CD4-positive, alpha-beta T cell treated with Interferon gamma for 1 hour (primary cell): Measurements from ENCODE around the gene EFNA5.
"Not testable (repeated sequence)": the region's sequence is repeated elsewhere in the genome, so short reads cannot be mapped to it uniquely, and the experiment has no call there.

ENCODE experiments used
- DNase-seq: peaks from one replicate; pipeline ENCODE4 v3.0.0-alpha.2; 2020

The EFNA5 gene

GRCh38 chr5:107514305-107514704 lies 156.4 kb downstream of the EFNA5 start:
- no peak for DNase-seq

GRCh38 chr5:107513337-107514085 lies 157.2 kb downstream of the EFNA5 start:
- DNase-seq = no peak

- no peak for DNase-seq
Observed at GRCh38 chr5:107512029-107512428, 158.7 kb downstream of the EFNA5 start.

DNA sequence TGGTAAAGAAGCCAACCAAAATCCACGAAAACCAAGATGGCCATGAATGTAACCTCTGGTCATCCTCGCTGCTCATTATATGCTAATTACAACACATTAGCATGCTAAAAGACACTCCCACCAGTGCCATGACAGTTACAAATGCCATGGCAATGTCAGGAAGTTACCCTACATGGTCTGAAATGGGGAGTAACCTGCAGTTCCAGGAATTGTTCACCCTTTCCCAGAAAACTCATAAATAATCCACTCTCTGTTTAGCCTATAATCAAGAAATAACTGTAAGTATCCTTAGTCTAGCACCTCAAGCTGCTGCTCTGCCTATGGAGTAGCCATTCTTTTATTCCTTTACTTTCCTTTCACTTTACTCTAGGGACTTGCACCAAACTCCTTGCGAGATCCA lies 160.6 kb downstream of the EFNA5 start:
- no peak for DNase-seq

GRCh38 chr5:107508097-107508496 lies 162.6 kb downstream of the EFNA5 start:
- no peak for DNase-seq

- DNase-seq = no peak
Observed at GRCh38 chr5:107505763-107506534, 164.8 kb downstream of the EFNA5 start.

GRCh38 chr5:107504424-107504823 lies 166.3 kb downstream of the EFNA5 start:
- no peak for DNase-seq

- DNase-seq = no peak
Observed at GRCh38 chr5:107502676-107503060, 168.1 kb downstream of the EFNA5 start.

DNA sequence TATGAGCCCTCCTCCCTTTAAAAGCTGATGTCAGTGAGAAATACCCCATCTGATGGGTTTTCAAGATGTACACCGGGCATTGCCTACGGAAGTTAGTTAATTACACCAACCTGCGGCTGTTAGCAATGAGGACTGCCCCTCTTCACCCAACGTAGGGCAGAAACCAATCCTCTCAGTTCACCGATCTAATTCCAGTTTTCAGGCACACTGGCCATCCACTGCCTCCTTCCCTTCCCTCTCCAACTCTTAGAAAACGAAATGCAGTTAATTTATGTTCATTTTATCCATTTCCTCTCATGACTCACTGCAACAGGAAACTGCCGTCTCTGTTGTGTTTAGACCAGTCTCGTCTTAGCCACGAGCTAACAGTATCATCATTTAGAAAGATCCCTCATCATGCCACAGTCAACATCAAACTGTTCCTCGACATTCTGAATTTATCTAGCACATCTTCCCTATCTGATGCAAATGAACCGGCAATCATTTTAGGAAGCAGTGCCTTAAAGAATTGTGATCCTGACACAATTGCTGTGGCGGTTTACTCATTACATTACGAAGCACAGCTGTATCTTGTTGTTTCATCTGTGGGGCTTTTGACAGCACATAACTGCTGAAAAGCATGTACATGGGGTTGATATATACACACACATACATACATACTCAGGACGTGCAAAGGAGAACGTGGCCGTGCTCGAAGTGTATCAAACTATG lies 168.6 kb downstream of the EFNA5 start:
- no peak for DNase-seq

DNA sequence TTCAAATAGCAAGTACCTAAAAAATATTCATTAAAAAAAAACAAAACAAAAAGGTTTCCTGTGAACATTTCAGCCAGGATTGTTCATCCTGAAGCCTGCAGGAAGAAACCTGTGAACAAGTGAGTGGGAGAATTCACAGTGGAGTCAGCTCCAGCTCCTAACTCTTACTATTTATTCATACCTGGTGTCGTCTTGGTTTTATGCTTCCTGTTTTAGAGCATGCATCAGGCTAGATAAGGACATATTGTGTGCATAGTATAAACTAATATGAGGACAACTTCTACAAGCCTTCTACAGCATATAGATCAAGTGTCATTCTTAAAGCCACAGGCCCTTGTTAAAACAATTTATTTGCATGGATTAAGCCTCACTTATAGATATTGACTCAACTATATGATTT lies 169.9 kb downstream of the EFNA5 start:
- no peak for DNase-seq

DNA sequence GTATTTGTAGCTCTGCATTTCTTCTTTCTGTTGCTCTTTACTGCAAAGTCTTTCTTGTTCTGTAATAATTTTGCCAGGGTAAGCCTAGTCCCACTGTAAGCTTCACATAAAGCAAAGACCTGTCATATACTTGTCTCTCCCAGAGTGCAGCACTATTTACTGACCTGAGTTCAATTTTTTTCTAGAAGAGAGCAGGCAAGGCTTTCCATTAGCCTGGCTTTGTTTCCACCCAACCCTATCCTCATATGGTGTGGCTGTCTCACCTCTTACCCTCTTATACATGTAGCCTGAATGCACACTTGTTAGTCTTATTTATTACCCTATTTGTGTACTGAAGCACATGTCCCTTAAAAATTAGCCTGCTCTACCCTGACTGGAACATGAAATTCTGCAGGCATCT lies 170.4 kb downstream of the EFNA5 start:
- DNase-seq = no peak

- DNase-seq = no peak
Observed at GRCh38 chr5:107499776-107500175, 171.0 kb downstream of the EFNA5 start.

DNA sequence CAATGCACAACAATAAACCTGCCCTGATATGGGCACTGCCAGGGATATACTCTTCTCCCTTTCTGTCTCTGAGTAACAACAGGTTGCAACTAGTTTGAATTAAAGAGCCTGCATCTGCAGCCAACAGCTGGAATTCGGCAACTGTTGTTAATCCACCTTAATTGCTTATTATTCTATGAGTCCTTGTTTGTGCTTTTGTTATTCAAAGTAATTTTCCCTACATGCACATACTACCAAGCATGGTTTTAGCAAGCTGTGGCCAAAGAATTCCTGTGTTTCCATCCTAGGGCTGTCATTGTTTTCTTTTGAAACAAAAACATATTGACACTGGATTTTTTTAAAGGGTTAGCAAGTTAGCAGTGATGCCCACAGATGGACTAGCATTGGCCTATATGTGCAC lies 171.5 kb downstream of the EFNA5 start:
- no peak for DNase-seq

GRCh38 chr5:107496466-107496865 lies 174.3 kb downstream of the EFNA5 start:
- no peak for DNase-seq

DNA sequence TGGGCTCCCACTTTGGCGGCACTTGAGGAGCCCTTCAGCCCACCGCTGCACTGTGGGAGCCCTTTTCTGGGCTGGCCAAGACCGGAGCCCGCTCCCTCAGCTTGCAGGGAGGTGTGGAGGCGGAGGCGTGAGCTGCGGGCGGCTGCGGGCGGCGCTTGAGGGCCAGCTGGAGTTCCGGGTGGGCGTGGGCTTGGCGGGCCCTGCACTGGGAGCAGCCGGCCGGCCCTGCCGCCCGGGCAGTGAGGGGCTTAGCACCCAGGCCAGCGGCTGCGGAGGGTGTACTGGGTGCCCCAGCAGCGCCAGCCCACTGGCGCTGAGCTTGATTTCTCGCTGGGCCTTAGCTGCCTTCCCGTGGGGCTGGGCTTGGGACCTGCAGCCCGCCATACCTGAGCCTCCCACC lies 176.6 kb downstream of the EFNA5 start:
- DNase-seq = not testable (repeated sequence)

GRCh38 chr5:107487056-107487542 lies 183.6 kb downstream of the EFNA5 start:
- no peak for DNase-seq

DNA sequence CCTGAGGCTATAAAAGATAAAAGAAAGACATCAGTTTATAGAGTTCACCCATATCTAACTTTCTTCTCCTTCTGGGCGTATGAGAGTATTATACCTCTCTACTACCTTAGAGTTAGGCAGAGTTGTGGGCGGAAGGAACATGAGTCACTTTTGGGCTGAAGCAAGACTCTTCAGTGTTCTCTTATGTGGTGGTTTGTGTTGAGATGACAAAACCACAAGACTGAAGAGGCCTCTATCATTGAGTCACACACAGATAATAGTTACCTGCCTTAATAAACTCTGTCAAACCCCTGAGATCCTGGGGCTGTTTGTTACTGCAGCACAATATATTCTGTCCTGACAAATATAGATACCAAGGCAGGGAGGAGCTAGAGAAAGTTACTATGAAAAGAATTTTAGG lies 184.2 kb downstream of the EFNA5 start:
- peak; percentile 32 for DNase-seq

GRCh38 chr5:107485184-107485583 lies 185.6 kb downstream of the EFNA5 start:
- no peak for DNase-seq

DNA sequence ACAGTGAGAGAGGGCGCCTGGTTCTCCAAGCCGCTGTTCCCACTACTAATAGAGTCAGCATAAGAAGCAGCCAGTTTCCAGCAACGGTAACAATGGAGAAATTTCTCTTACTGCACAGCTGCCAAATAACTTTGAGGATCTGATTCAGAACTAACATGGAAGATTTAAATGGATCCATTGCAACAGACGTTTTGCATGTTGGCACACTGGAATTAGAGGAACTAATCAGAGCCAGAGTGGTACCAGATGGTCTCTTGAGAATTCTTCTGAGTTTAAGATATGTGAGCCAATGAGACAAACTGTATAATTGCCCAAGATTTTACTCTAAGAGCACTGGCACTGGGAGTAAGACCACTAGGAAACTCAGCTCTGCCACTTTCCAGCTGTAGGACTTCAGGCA lies 186.5 kb downstream of the EFNA5 start:
- no peak for DNase-seq

GRCh38 chr5:107483231-107484024 lies 187.3 kb downstream of the EFNA5 start:
- no peak for DNase-seq

DNA sequence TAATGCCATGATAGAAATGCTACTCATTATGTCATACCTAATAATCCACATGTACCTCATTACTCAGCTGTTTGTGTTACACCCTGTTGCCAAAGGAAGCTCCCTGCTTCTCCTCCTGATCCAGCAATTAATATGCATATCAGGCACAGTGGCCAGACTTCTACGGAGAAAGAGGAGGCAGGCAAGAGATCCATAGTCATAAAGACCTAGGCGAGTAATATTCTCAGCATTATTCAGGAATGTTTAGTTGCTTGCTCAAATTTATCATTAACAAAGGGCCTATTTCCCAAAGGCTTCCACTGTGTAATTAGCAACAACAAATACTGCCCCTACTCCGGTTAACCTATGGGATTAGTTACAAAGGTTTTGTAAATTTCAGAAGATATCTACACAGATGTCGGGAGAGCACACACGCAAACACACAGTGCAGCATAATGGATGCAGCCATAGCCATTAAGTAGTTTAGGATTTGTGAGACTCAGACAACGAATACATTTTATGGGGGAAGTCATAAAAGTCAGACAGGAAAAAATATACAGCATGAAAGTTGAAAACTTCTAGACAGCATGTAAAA lies 192.6 kb downstream of the EFNA5 start:
- DNase-seq = no peak

DNA sequence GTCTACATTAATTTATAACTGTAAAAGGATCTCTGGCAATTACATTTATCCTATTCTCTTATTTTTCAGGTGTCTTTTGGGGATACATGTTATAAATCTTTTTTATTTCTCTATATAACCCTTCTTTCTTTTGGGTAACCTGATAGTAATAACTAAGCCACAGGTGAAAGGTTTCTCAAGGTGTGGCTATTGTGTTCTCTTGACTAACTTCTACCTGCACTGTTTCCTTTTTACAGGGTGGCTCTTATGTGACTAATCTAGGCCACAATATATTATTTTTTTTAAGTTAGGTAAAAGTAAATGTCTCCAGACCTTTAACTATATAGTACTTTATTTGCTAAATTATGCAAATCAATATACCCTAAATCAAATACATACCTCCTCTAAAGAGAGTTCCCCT lies 193.2 kb downstream of the EFNA5 start:
- no peak for DNase-seq
